Endothelial cell of umbilical vein (primary cell): Measurements from ENCODE around the gene FANCC.

ENCODE experiments used
- EZH2 ChIP-seq: IDR thresholded peaks from 2 replicates; pipeline ENCODE4 v1.6.1; 2012; ENCODE audit warnings: borderline replicate concordance, low read depth, mild to moderate bottlenecking, moderate library complexity, low read length, inconsistent platforms; ENCODE audit not compliant: severe bottlenecking
- GATA2 ChIP-seq: IDR thresholded peaks from 2 replicates; pipeline ENCODE4 v1.7.0; 2011; ENCODE audit warnings: low read depth, mild to moderate bottlenecking, moderate library complexity, mixed read lengths, low read length; ENCODE audit not compliant: insufficient read length, insufficient read depth
- MYC ChIP-seq: IDR thresholded peaks from one replicate; pipeline ENCODE4 v1.6.1; 2011; ENCODE audit warnings: mild to moderate bottlenecking, low read depth, low read length
- POLR2A ChIP-seq: IDR thresholded peaks from 2 replicates; pipeline ENCODE4 v1.6.1; 2012; ENCODE audit warnings: low read depth, mild to moderate bottlenecking, control low read depth, low read length
- POLR2AphosphoS5 ChIP-seq: IDR thresholded peaks from 2 replicates; pipeline ENCODE4 v1.6.1; 2012; ENCODE audit warnings: low read depth, mild to moderate bottlenecking, control low read depth, low read length, moderate library complexity; ENCODE audit not compliant: insufficient read depth
- TF ChIP-seq, protein P1 (sequence below), 2 donors: IDR thresholded peaks; 1 replicate in 1 of 2; 2 replicates in 1 of 2; pipeline ENCODE4 v1.5.1; 2011; ENCODE audit warnings: low read length in 2 of 2, mild to moderate bottlenecking in 2 of 2, moderate library complexity in 2 of 2, control low read depth in 1 of 2, inconsistent platforms in 1 of 2, low read depth in 1 of 2; ENCODE audit not compliant: insufficient read depth in 1 of 2; ENCODE audit errors: extremely low read depth in 1 of 2

DNA sequence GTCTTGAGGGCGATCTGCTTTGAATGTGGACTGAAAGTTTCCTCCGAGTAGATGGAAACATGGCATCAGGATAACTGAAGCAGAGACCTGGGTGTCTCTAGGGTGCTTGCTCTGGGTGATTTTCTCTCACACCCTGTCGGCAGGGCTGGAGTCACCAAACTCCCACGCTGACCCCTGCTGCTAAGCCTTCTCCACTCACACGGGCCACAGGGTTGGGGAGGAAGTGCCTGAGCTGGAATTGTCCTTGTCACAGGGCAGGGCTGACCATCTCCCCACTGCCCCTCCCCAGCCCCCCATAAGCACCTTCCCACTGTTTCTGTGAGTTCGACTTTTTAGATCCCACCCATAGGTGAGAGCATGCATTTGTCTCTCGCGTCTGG is 212.9 kb downstream of the FANCC start:
- TF ChIP-seq, protein P1, sequence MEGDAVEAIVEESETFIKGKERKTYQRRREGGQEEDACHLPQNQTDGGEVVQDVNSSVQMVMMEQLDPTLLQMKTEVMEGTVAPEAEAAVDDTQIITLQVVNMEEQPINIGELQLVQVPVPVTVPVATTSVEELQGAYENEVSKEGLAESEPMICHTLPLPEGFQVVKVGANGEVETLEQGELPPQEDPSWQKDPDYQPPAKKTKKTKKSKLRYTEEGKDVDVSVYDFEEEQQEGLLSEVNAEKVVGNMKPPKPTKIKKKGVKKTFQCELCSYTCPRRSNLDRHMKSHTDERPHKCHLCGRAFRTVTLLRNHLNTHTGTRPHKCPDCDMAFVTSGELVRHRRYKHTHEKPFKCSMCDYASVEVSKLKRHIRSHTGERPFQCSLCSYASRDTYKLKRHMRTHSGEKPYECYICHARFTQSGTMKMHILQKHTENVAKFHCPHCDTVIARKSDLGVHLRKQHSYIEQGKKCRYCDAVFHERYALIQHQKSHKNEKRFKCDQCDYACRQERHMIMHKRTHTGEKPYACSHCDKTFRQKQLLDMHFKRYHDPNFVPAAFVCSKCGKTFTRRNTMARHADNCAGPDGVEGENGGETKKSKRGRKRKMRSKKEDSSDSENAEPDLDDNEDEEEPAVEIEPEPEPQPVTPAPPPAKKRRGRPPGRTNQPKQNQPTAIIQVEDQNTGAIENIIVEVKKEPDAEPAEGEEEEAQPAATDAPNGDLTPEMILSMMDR (IDR thresholded peaks at IDR 0.05; ENCODE audit: extremely low read depth in 1 of 2, insufficient read depth in 1 of 2, low read depth in 1 of 2, low read length in 2 of 2) = no peak
- TF ChIP-seq EZH2 (no peak), POLR2A (no peak), GATA2 (no peak), POLR2AphosphoS5 (no peak), MYC (no peak)
